ENCODE data around the gene HECTD4.

Gene HECTD4

GRCh38 chr12:112375105-112375504 lies 7.1 kb downstream of the HECTD4 start:
- H3K27ac Mint-ChIP-seq = no peak overlapping the region
- no peaks in the 10 kb centered on the region for H3K9me3 Mint-ChIP-seq
- H3K36me3 Mint-ChIP-seq (ENCODE audit: low read depth) = peaks cover 19% of the 10 kb centered on the region
- no peak overlapping the region for H3K4me3 Mint-ChIP-seq
- H3K27me3 Mint-ChIP-seq (ENCODE audit: low read depth) = no peaks in the 10 kb centered on the region
- H3K4me1 Mint-ChIP-seq = peaks cover 36% of the 10 kb centered on the region
- TF ChIP-seq CTCF (IDR thresholded peaks at IDR 0.05; ENCODE audit: unreplicated experiment in 3 of 3) = no peak

GRCh38 chr12:112374166-112374740 lies 8.0 kb downstream of the HECTD4 start:
- Mint-ChIP-seq H3K4me1 (peaks cover 34% of the 10 kb centered on the region), H3K27ac (peak overlapping the region in 1 of 3 experiments; percentile 22), H3K9me3 (no peaks in the 10 kb centered on the region), H3K36me3 (ENCODE audit: low read depth) (peaks cover 19% of the 10 kb centered on the region), H3K4me3 (no peak overlapping the region), H3K27me3 (ENCODE audit: low read depth) (no peaks in the 10 kb centered on the region)
- TF ChIP-seq CTCF (IDR thresholded peaks at IDR 0.05; ENCODE audit: unreplicated experiment in 3 of 3) = no peak

- TF ChIP-seq CTCF (IDR thresholded peaks at IDR 0.05; ENCODE audit: unreplicated experiment in 3 of 3) = no peak
- peaks cover 28% of the 10 kb centered on the region for H3K4me1 Mint-ChIP-seq
- no peaks in the 10 kb centered on the region for H3K9me3 Mint-ChIP-seq
- H3K27ac Mint-ChIP-seq = no peak overlapping the region
- H3K4me3 Mint-ChIP-seq = no peak overlapping the region
- no peaks in the 10 kb centered on the region for H3K27me3 Mint-ChIP-seq (ENCODE audit: low read depth)
- H3K36me3 Mint-ChIP-seq (ENCODE audit: low read depth) = peaks cover 15% of the 10 kb centered on the region
Measured at GRCh38 chr12:112370868-112371510, 11.2 kb downstream of the HECTD4 start.

DNA sequence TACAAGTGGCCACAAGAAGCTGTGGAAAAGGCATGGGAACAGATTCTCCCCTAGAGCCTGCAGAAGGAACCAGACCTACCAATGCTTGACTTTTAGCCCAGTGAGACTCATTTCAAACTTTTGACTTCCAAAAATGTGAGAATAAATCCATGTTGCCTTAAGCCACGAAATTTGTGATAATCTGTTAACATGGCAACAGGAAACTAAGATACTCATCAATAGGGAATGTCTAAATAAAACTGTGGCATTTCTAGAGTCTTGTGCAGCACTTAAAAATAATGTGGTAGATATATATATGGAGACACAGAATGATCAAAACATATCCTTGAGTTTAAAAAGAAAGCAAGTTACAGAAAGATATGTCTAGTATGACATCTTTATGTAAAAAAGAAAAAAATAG lies 12.0 kb downstream of the HECTD4 start:
- H3K4me1 Mint-ChIP-seq = peaks cover 28% of the 10 kb centered on the region
- H3K4me3 Mint-ChIP-seq = no peak overlapping the region
- TF ChIP-seq CTCF (IDR thresholded peaks at IDR 0.05; ENCODE audit: unreplicated experiment in 3 of 3) = no peak
- H3K36me3 Mint-ChIP-seq (ENCODE audit: low read depth) = peaks cover 14% of the 10 kb centered on the region
- no peaks in the 10 kb centered on the region for H3K9me3 Mint-ChIP-seq
- no peaks in the 10 kb centered on the region for H3K27me3 Mint-ChIP-seq (ENCODE audit: low read depth)
- no peak overlapping the region for H3K27ac Mint-ChIP-seq

DNA sequence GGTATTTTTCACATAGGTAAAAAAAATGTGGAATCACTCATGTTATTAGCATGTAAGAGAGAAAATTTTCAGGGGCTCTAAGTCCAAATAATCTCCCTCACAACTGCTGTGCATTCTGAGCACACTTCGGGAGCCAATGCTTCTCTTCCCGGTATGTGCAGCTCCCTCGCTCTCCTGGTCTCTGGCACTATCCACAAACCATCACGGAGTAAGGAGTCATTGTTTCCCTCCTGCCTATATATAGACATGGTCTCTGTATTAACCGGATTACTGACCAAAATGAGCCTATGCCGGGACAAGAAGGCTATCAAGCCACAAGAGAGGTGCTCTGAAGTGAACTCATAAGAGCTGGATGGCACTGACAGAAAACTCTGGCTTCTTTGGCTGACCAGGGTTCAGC lies 13.4 kb downstream of the HECTD4 start:
- no peak overlapping the region for H3K27ac Mint-ChIP-seq
- H3K9me3 Mint-ChIP-seq = no peaks in the 10 kb centered on the region
- H3K27me3 Mint-ChIP-seq (ENCODE audit: low read depth) = no peaks in the 10 kb centered on the region
- H3K36me3 Mint-ChIP-seq (ENCODE audit: low read depth) = peaks cover 4% of the 10 kb centered on the region
- H3K4me1 Mint-ChIP-seq = peaks cover 17% of the 10 kb centered on the region
- no peak for TF ChIP-seq CTCF (IDR thresholded peaks at IDR 0.05; ENCODE audit: unreplicated experiment in 3 of 3)
- H3K4me3 Mint-ChIP-seq = no peak overlapping the region

- H3K9me3 Mint-ChIP-seq = no peaks in the 10 kb centered on the region
- H3K4me3 Mint-ChIP-seq = no peak overlapping the region
- peaks cover 4% of the 10 kb centered on the region for H3K36me3 Mint-ChIP-seq (ENCODE audit: low read depth)
Measured at GRCh38 chr12:112367965-112368364, 14.3 kb downstream of the HECTD4 start.

More at GRCh38 chr12:112367965-112368364, 14.3 kb downstream of the HECTD4 start:
- TF ChIP-seq CTCF (IDR thresholded peaks at IDR 0.05; ENCODE audit: unreplicated experiment in 3 of 3) = no peak
- peaks cover 17% of the 10 kb centered on the region for H3K4me1 Mint-ChIP-seq
- no peaks in the 10 kb centered on the region for H3K27me3 Mint-ChIP-seq (ENCODE audit: low read depth)
- no peak overlapping the region for H3K27ac Mint-ChIP-seq

All from nephron (organoid).